GM19239 (cell line): ENCODE measurements around the gene SNRK.

Experiments
- DNase-seq: peaks from one replicate; pipeline ENCODE4 v3.0.0; 2011; ENCODE audit warnings: low spot score; ENCODE audit not compliant: insufficient read length
- FAIRE-seq: peaks from 2 replicates; lab custom pipeline; 2011; peaks lifted over from hg19 to GRCh38; lab: Jason Lieb, UNC

SNRK gene, protein sequence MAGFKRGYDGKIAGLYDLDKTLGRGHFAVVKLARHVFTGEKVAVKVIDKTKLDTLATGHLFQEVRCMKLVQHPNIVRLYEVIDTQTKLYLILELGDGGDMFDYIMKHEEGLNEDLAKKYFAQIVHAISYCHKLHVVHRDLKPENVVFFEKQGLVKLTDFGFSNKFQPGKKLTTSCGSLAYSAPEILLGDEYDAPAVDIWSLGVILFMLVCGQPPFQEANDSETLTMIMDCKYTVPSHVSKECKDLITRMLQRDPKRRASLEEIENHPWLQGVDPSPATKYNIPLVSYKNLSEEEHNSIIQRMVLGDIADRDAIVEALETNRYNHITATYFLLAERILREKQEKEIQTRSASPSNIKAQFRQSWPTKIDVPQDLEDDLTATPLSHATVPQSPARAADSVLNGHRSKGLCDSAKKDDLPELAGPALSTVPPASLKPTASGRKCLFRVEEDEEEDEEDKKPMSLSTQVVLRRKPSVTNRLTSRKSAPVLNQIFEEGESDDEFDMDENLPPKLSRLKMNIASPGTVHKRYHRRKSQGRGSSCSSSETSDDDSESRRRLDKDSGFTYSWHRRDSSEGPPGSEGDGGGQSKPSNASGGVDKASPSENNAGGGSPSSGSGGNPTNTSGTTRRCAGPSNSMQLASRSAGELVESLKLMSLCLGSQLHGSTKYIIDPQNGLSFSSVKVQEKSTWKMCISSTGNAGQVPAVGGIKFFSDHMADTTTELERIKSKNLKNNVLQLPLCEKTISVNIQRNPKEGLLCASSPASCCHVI

DNA sequence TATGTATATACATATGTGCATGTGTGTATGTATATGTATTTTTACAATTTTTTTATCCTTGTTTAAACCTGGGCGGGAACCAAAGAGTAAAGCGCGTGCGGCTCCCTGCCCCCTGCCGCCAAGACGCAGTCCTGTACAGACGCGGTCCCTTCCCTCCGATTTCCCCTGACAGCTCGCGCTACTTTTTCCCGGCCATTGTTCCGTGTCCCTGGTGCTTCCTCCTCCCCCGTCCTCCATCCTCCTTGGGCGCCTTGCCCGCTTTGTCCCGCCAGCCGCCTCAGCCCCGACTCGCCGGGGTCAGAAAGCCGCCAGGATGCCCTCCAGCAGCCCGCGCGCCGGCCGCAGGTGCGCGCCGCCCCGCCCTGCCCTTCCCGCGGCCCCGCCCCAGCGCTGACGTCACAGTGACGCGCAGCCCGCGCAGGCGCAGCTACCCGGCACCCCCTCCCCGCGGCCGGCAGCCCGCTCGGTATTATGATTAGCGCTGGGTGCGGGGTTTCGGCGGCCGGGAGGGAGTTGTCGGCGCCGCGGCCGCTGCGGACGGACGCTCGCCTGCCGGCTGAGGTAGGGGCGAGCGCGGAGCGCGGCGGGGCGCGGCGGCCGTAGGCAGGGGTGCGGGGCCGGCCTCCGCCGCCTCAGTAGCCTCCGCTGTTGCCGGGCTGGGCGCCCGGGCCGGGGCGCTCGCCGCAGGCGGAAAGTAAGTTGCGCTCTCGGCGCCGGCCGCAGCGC, at the start of gene SNRK:
TSS of gene SNRK (plus strand) at position 426 of the 726 bp plus-strand sequence. CDS start 16,664 bp downstream, outside the sequence.
- FAIRE-seq = peak; percentile 84

GRCh38 chr3:43238801-43239200, 47.5 kb upstream of the SNRK start:
- no peak for FAIRE-seq
- no peak for DNase-seq

More for the DNA sequence above, at the start of gene SNRK:
- peak; percentile 86 for DNase-seq

DNA sequence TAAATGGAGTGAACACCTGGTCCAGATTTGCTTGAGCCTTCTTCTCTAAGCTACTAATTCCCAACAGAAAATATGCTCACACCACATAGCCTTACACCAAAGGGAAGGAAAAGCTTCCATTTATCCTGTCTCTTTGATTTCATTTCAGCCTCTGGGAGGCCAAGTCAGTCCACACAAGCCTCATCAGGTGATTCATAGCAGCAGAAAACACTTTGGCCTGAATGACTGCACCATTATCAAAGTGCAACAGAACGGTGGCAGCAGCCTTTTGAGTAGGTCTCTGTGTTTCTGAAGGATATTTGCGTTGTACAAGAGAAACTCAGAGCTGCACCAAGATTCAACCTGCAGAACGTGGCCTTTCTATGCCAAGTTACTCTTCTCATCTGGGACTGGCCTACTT, 46.6 kb upstream of the SNRK start:
- FAIRE-seq = no peak
- no peak for DNase-seq

GRCh38 chr3:43243590-43244587, 42.5 kb upstream of the SNRK start:
- peak; percentile 26 for FAIRE-seq
- no peak for DNase-seq

- no peak for FAIRE-seq
- DNase-seq = no peak
These were observed 41.6 kb upstream of the SNRK start for GRCh38 chr3:43244694-43245093.

- FAIRE-seq (no peak), DNase-seq (no peak)
These were observed 39.4 kb upstream of the SNRK start for GRCh38 chr3:43246976-43247375.

DNA sequence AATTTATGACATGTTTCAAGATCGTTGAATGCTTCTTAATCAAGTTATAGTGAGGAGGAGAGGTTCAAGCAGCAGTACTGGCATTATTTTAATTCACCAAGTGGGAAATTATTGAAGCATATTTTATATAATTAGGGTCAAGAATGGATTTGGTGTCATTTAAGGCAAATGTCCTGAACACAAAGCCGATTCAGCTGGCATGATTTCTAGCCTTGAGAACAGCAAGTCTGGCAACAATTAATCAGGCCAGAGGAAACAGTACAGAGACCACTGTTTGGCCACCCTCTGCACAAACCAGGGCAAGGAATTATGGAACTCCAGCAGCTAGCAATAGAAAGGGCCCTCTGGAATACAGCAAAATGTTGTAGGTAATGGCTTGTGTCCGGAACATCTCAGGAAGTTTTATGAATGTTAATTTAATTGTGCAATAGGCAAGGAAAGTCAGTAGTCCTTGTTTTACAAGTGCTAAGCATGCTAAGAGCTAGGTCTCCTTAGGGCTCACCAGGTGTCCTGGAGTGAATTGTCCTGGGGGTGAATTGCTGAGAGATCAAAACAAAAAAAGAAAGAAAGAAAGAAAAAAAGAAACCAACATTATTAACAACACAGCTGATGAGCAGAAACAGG, 38.7 kb upstream of the SNRK start:
- no peak for FAIRE-seq

DNA sequence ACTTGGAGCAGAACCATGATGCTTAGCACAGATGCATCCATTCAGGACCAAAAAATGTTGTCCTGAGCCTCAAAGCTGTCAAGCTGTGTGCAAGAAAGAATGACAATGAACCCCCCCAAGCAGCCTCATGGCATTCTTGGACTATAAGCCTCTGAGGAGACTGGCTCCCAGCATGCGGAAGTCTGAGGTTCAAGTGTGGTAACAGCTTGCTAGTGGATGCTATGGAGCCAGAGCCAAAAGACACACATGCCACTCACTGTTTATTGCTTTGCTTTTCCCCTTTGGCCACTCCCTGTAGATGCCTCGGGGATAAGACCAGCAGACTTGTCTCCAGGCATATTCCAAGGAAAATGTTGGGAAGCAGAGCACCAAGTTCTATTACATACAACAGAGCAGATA, 38.2 kb upstream of the SNRK start:
- FAIRE-seq = no peak
- DNase-seq = no peak

More for the DNA sequence above, 38.7 kb upstream of the SNRK start:
- DNase-seq = no peak

GRCh38 chr3:43248973-43249372, 37.4 kb upstream of the SNRK start:
- no peak for DNase-seq
- FAIRE-seq = no peak

DNA sequence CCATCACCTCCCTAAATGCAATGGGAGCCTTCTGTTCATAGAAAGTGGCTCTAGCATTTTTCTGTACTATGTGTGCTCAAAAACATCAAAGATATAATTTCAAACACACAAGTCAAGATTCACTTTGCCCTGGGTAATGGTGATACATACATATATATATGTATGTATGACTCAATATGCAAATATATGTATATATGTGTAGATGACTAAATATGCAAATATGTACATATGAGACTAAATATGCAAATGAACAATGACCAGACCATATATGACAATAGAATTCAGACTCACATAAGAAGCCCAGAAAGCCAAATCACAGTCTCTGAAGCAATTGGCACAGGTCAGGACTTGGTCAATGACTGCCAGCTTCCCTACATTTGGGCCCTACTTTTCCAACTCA, 36.9 kb upstream of the SNRK start:
- FAIRE-seq = no peak
- DNase-seq = no peak

GRCh38 chr3:43253294-43253693, 33.0 kb upstream of the SNRK start:
- FAIRE-seq (no peak), DNase-seq (no peak)

GRCh38 chr3:43254125-43254524, 32.2 kb upstream of the SNRK start:
- DNase-seq (no peak), FAIRE-seq (no peak)

GRCh38 chr3:43255662-43256061, 30.7 kb upstream of the SNRK start:
- FAIRE-seq = no peak
- DNase-seq = no peak

DNA sequence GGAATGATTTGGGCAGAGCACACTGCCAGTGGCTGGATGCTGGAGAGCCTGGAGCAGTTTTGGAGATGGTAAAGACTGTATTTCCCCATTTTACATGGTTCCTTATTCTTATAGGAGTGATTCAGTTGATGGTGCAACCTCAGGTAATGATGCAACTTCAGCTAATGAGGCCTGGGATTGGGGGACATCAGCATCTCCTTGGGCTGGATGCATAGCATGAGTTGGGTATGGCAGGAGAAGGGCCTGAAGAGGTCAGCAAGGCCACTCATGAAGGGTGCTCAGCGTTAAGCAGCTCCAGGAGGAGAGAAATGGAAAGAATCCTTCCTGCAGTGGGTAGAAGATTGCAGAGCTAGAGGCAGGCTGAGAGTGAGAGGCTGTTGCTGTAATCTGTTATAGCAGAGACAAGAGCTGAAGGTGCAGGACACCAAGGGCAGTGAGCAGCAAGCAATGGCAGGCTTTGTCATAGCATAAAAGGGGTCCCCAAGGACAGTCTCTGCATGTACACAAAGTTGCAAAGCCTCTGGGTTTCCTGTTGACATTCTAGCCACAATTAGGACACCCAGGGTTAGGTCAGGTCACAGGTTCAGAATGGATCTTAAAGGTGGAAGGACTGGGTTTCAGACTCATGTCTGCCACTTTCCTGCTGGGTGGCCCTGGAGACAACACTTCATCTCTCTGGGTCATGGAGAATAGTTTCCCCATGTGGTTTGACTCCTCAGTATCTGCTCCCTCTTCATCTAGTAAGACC, 29.5 kb upstream of the SNRK start:
- no peak for DNase-seq
- no peak for FAIRE-seq

DNA sequence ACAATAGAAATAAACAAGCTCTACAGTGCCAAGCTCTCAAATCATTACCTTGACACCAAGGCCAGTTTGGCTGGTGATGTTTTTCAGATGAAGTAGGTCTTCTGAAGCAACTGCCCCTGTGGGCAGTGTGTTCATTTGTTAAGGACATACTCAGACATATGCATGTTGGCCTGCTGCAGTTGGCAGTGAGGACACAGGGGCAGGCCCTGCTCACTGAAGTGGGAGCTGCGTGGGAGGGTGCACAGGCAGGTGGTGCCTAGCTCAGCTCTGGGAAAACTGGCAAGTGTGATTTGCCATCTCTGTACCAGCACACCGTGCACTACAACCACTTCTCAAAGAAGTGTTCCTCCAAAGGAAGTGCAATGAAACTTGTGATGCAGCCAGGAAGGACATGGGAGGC, 28.5 kb upstream of the SNRK start:
- DNase-seq = no peak

GRCh38 chr3:43259626-43260025, 26.7 kb upstream of the SNRK start:
- DNase-seq (no peak), FAIRE-seq (no peak)

More for the DNA sequence above, 28.5 kb upstream of the SNRK start:
- no peak for FAIRE-seq

DNA sequence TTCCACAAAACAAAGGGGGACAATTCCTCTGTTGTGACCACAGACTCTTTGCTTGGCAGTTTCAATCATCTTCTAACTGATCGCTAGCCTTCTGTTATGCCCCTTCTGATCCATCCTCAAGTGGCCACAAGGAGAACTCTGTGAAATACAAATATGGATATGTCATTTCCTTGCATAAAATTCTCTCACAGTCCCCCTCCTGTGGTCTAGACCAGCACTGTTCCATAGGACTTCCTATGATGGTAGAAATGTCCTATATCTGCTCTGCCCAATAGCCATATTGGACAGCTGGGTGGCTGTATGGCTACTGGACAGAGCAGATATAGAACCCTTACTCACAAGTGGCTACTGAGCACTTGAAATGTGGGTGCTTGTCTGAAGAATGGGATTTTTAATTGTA, 25.9 kb upstream of the SNRK start:
- FAIRE-seq = no peak

GRCh38 chr3:43262194-43262593, 24.1 kb upstream of the SNRK start:
- FAIRE-seq (no peak), DNase-seq (no peak)

More for the DNA sequence above, 25.9 kb upstream of the SNRK start:
- DNase-seq = no peak
